Esophagus squamous epithelium (tissue), 4 donors: Measurements from ENCODE around the gene DYNLT4.

Source experiments
- CTCF ChIP-seq, 6 experiments: fragments of 450-650 bp in 4 of 6; fragments of 200-600 bp in 2 of 6; sonication (generic) in 2 of 6; IDR thresholded peaks; one replicate each; pipeline ENCODE4 v1.5.1; 2016 to 2019; ENCODE audit warnings: antibody characterized with exemption in 6 of 6, mild to moderate bottlenecking in 4 of 6, moderate library complexity in 4 of 6
- POLR2A ChIP-seq, 4 donors: fragments of 450-650 bp; IDR thresholded peaks; one replicate each; pipeline ENCODE4 v1.6.1; 2017; ENCODE audit warnings: antibody characterized with exemption in 4 of 4, mild to moderate bottlenecking in 4 of 4, moderate library complexity in 3 of 4

GRCh38 chr1:44819196-44819607 lies 12.1 kb upstream of the DYNLT4 start:
- no peak for TF ChIP-seq CTCF (IDR thresholded peaks at IDR 0.05)
- TF ChIP-seq POLR2A (IDR thresholded peaks at IDR 0.05), result no peak
